Measurements from ENCODE around the gene SDC4.
A peak's percentile ranks its signal among the peaks of the same experiment; 100 is the strongest.

Gene SDC4

DNA sequence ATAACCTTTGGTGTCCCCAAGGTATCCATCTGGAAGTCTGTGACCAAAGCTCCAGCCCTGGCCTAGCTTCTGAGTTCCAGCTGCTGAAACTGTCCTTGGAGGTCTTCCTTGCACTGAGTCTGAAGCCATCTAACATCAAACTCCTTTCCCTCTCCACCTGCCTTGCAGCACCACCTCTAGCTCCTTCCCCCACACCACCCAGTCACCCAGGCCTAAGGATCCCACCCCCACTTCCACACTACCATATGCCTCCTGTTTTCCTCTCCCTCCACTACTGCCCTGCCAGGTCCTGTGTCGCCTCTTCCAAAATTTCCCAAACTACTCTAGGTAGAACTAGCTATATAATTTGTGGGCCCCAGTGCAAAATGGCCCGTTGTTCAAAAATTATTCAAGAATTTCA lies 29.3 kb downstream of the SDC4 start:
- DNase-seq (ENCODE audit: low read depth, low spot score): no peak

DNA sequence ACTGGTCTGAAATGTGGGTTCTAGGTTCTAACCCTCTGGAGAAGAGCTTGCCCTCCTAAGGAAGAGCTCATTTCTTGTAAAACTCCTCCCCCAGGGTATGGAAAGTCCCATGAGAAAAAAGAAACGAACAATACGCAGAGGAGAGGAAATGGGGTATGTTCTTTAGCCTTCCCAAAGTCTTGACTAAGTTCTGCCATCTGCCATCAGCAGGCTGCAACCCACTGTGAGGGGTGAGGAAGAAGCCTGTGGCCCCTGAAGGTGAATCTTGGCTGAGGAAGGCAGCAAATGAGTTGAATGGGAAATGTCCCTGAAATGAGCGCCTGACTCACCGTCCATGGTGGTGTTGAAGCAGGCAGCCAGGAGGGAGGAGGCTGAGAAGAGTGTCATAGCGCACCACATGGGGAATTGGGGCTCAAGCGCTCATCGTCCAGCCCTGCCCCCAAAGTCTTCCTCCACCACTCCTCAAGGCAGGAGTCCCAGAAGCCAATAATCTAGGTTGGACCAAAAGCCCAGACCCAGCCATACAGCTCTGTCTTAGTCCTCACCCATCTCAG lies 29.8 kb downstream of the SDC4 start:
- DNase-seq (ENCODE audit: low read depth, low spot score): no peak

DNA sequence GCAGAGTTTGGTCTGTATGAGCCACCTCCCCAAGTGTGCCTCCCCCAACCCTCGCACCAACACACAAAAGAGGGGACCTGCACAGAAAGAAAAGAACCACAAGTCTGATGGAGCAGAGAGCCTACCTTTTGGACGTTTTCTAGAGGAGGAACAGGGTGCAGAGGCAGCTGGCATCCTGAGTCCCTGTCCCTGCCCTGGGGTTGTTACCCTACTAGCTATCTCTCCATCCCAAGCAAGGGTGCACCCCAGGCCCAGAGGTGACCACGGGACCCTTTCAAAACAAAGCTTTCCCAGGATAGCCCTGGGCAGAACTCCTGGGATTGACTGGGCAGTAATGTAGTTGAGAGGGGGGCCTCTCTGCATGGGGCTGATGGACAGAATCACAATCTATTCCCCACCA lies 30.4 kb downstream of the SDC4 start:
- no peak for DNase-seq (ENCODE audit: low read depth, low spot score)

GRCh38 chr20:45316150-45317080 lies 31.8 kb downstream of the SDC4 start:
- DNase-seq (ENCODE audit: low read depth, low spot score): no peak

DNA sequence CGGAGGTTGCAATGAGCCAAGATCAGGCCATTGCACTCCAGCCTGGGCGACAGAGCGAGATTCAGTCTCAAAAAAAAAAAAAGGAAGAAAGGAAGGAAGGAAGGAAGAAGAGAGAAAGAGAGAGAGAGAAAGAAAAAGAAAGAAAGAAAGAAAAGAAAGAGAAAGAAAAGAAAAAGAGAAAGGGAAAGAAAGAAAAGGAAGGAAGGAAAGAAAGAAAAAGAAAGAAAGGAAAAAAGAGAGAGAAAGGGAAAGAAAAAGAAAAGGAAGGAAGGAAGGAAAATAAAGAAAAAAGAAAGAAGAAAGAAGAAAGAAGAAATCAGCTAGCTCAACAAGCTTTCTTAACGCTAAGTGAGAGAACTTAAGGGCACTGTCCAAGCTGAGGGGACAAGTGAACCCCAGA lies 32.6 kb downstream of the SDC4 start:
- DNase-seq (ENCODE audit: low read depth, low spot score): no peak

DNA sequence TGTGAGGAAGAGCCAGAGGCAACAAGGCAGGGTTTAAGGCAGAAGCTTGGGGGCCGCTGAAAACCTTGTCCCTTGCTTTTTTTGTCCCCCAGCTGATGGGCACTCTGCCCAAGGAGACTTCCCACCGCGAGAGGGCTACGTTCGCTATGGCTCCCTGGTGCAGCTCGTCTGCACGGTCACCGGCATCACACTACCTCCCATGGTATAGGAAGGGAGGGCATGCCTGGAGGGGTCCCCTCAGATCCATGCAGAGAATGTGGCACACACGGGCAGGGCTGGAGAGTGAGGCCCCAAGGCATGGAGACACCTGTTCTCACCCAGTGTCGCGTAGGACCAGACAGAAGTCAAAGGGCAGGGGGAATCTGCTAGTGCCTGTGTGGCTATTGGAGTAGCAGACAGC lies 34.3 kb downstream of the SDC4 start:
- DNase-seq (ENCODE audit: low read depth, low spot score): no peak

DNA sequence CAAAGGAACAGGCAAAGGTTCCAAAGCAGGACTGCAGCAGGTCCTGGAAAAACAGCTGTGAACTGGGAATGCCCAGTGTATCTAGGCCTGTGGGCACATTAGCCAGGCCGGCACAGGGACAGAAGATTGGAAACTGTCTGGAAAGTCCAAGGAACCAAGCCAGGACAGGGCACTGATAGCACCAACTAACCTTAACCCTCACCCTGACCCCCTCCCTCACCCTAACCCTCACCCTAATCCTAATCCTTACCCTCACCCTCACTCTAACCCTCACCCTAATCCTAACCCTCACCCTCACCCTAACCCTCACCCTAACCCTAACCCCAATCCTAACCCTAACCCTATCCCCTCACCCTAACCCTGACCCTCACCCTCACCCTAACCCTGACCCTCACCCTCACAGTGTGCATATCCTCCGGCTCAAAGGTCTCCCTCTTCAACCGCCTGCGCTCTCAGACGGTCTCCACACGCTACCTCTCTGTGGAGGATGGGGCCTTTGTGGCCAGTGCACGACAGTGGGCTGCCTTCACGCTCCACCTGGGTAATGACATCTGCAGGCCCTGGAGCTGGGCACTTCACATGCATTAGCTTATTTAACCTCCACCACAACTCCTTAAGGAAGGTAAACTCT lies 35.0 kb downstream of the SDC4 start:
- DNase-seq (ENCODE audit: low read depth, low spot score): no peak

GRCh38 chr20:45312241-45312640 lies 36.0 kb downstream of the SDC4 start:
- DNase-seq (ENCODE audit: low read depth, low spot score): no peak

GRCh38 chr20:45311589-45312211 lies 36.5 kb downstream of the SDC4 start:
- peak; percentile 25 for DNase-seq (ENCODE audit: low read depth, low spot score)

- DNase-seq (ENCODE audit: low read depth, low spot score): no peak
Observed at GRCh38 chr20:45309075-45309474, 39.1 kb downstream of the SDC4 start.

DNA sequence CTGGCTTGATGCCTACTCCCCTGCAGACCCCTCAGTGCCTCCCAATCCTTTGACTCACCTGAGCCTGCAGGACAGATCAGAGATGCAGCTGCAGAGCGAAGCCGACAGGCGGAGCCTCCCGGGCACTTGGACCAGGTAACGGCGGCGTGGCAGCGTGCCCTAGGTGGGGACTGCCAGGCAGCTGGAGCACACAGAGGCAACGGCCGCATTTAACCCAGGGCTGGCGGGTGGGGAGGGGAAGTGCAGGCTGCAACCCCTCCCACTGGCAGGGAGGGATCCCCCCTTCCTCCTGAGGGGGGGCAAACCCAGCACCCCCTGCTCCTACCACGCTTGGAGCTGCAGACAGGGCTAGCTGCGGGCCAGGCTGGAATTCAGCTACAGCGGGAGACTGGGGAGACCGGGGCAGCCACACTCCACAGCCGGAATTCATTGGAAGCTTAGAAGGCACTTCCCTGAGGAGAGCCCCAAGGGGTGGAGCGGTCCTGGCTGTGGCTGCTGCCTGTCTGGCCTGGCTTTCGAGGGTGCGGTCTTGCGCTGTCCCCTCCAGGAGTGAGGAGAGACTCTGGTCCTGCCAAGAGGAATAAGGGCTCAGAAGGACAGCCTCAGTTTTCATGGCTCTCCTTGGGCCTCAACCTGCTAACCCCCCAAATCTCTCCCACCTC lies 40.0 kb downstream of the SDC4 start, which contains the start of gene MATN4:
TSS of gene MATN4 (minus strand) at position 183 of the 662 bp plus-strand sequence. CDS start 2,717 bp downstream, outside the sequence.
- DNase-seq (ENCODE audit: low read depth, low spot score): no peak

DNA sequence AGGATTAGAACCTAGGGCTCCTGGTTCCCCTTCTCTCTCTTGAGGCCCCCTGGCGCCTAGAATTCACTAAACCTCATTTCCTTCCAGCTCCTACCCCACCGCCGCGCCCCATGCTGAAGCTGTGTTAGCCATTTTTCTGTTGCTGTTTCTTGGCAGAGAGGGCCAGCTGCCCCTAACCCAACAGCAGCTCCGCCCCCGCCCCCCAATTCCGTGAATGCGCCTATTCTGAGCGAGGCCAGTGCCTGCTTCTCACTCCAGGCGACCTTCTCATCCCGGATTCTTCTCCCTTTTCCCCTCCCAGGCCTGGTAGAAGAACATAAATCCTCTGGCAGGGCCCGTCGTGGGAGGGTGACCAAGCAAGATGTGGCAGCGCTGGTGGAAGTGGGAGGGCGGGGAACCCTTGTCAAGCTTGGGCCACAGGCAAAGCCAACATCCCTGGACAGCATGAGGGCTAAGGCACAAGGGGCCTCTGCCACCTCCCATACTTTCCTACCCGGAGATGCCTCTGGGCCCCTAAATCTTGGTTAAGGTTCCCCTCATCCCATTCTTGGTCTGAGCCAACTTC lies 41.1 kb downstream of the SDC4 start:
- DNase-seq (ENCODE audit: low read depth, low spot score): no peak

DNA sequence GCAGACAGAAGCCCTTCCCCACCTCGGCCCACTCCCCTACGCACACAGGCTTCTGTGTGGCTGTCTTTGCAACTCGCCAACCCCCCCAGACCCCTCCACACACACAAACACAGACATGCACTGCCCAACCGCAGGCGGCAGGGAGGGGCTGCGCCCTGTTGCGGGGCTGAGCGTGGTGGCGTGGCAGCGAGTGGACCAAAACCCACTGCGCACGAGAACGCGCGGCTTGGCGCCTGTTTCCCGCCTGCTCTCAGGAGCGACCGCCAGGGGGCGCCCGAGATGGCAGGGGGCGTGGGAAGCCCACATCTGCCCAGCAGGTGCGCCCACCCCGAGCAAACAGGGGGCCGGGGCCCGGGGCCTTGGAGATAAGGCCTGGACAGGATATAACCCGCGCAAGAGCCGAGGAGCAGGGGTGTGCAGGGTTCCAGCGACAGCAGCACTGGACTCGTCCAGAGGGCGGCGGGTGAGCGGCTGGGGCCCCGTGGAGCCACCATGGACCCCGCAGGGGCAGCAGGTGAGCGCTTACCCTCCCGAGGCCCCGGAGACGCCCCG lies 41.7 kb downstream of the SDC4 start, which contains the start of gene RBPJL:
TSS of gene RBPJL (plus strand) at position 410 of the 552 bp plus-strand sequence. CDS start at position 493, 83 bp downstream.
- DNase-seq (ENCODE audit: low read depth, low spot score): peak; percentile 13

DNA sequence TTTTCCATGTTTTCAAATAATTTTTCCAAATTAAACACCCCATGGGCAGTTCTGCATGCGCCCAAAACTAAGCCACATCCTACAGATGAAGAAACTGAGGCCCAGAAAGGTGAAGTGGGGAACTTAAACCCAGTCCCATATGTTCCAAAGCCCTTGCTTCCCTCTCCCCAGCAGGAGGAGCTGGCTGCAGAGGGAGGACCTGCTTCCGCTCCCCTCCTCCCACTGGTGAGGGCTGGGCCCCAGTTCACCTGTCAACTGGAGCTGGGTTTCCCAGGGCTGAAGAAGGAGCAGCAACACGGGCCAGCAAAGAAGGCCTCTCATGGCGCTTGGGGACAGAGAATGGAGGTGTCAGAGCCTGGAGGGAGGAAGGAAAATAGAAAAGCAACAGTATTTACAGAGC lies 43.0 kb downstream of the SDC4 start:
- DNase-seq (ENCODE audit: low read depth, low spot score): no peak

- DNase-seq (ENCODE audit: low read depth, low spot score): no peak
Observed at GRCh38 chr20:45304464-45304999, 43.7 kb downstream of the SDC4 start.

- DNase-seq (ENCODE audit: low read depth, low spot score): no peak
Observed at GRCh38 chr20:45303586-45304463, 44.4 kb downstream of the SDC4 start.

GRCh38 chr20:45301824-45302271 lies 46.4 kb downstream of the SDC4 start:
- no peak for DNase-seq (ENCODE audit: low read depth, low spot score)

DNA sequence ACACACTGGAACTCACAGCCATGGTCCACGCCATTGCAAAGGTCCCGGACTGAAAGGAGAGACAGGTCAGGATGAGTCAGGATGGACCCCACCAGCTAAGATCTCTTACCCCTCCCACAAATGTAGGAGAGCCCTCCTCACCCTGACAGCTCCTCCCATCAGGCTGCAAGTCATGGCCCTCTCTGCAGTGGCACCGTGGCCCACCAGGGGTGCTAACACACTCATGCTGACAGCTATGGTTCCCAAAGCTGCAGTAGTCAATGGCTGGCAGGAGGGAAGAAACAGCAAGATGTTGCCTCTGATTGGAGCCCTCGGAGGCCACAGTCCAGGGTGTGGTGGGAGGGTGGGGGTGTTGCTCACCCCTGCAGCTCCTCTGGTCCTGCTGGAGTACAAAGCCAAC lies 47.3 kb downstream of the SDC4 start:
- no peak for DNase-seq (ENCODE audit: low read depth, low spot score)

DNA sequence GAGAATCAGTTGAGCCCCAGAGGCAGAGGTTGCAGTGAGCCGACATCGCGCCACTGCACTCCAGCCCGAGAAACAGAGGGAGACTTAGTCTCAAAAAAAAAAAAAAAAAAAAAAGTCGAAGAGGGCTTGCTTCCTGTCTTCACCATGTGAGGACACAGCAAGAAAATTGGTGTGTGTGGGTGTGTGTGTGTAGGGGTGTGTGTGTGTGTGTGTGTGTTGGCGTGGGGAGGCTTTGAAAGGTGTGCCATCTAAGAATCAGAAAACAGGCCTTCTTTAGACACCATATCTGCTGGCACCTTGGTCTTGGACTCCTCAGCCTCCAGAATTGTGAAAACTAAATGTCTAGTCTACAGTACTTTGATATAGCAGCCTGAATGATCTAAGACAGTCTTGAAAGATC lies 48.4 kb downstream of the SDC4 start:
- no peak for DNase-seq (ENCODE audit: low read depth, low spot score)
